ENCODE data around the gene SPPL2A.

Gene SPPL2A

GRCh38 chr15:50736823-50737222 lies 28.7 kb downstream of the SPPL2A start:
- CTCF ChIA-PET: no interaction called here

GRCh38 chr15:50735156-50735555 lies 30.4 kb downstream of the SPPL2A start:
- no peak for TF ChIP-seq CTCF (IDR thresholded peaks at IDR 0.05; ENCODE audit: insufficient read depth, low read length, missing control alignments)
- POLR2A ChIA-PET: no interaction called here
- DNase-seq (ENCODE audit: low read depth, low spot score): no peak
- H3K4me3 ChIP-seq (ENCODE audit: low read depth, low read length): no peak overlapping the region
- CTCF ChIA-PET: interaction anchor here (1.4 kb wide), 1 partner anchor 141 kb away, joined by 5 read pairs; no protein-coding TSS in a partner anchor

More at GRCh38 chr15:50736823-50737222, 28.7 kb downstream of the SPPL2A start:
- POLR2A ChIA-PET: no interaction called here
- no peak for DNase-seq (ENCODE audit: low read depth, low spot score)
- no peak overlapping the region for H3K4me3 ChIP-seq (ENCODE audit: low read depth, low read length)
- no peak for TF ChIP-seq CTCF (IDR thresholded peaks at IDR 0.05; ENCODE audit: insufficient read depth, low read length, missing control alignments)

- no peak for TF ChIP-seq CTCF (IDR thresholded peaks at IDR 0.05; ENCODE audit: insufficient read depth, low read length, missing control alignments)
- no peak for DNase-seq (ENCODE audit: low read depth, low spot score)
- H3K4me3 ChIP-seq (ENCODE audit: low read depth, low read length): no peak overlapping the region
- ChIA-PET CTCF (no interaction called here), POLR2A (no interaction called here)
These were observed 39.2 kb downstream of the SPPL2A start for GRCh38 chr15:50726315-50726714.

GRCh38 chr15:50718700-50719125 lies 46.8 kb downstream of the SPPL2A start:
- POLR2A ChIA-PET: interaction anchor here (0.7 kb wide), 1 partner anchor 27 kb away, joined by 3 read pairs; no protein-coding TSS in a partner anchor
- no peak for TF ChIP-seq CTCF (IDR thresholded peaks at IDR 0.05; ENCODE audit: insufficient read depth, low read length, missing control alignments)
- no peak overlapping the region for H3K4me3 ChIP-seq (ENCODE audit: low read depth, low read length)
- CTCF ChIA-PET: interaction anchor here (1.5 kb wide), 1 partner anchor 44 kb away, joined by 4 read pairs; no protein-coding TSS in a partner anchor
- DNase-seq (ENCODE audit: low read depth, low spot score): no peak

- no peak overlapping the region for H3K4me3 ChIP-seq (ENCODE audit: low read depth, low read length)
- ChIA-PET CTCF (no interaction called here), POLR2A (interaction anchor here (0.7 kb wide), 1 partner anchor 53 kb away, joined by 3 read pairs; no protein-coding TSS in a partner anchor)
- DNase-seq (ENCODE audit: low read depth, low spot score): no peak
- TF ChIP-seq CTCF (IDR thresholded peaks at IDR 0.05; ENCODE audit: insufficient read depth, low read length, missing control alignments): no peak
These were observed 53.5 kb downstream of the SPPL2A start for GRCh38 chr15:50712018-50712417.

GRCh38 chr15:50710585-50710984 lies 54.9 kb downstream of the SPPL2A start:
- no peak overlapping the region for H3K4me3 ChIP-seq (ENCODE audit: low read depth, low read length)
- no peak for DNase-seq (ENCODE audit: low read depth, low spot score)
- CTCF ChIA-PET: no interaction called here
- POLR2A ChIA-PET: no interaction called here
- no peak for TF ChIP-seq CTCF (IDR thresholded peaks at IDR 0.05; ENCODE audit: insufficient read depth, low read length, missing control alignments)
